NT2/D1 (cell line): ENCODE data around the gene MAML3.
A peak's percentile ranks its signal among the peaks of the same experiment; 100 is the strongest.
"Not testable (repeated sequence)": the region's sequence is repeated elsewhere in the genome, so short reads cannot be mapped to it uniquely, and the experiment has no call there.

Experiments used
- DNase-seq: peaks from one replicate; pipeline ENCODE4 v3.0.0-alpha.2; 2011; ENCODE audit warnings: low read depth, low spot score
- H3K27me3 ChIP-seq: 2 replicates; pipeline ENCODE4 v1.6.0; 2011; ENCODE audit warnings: mild to moderate bottlenecking; ENCODE audit not compliant: insufficient read length, insufficient read depth
- H3K36me3 ChIP-seq: 2 replicates; pipeline ENCODE4 v1.6.1; 2011; ENCODE audit warnings: mild to moderate bottlenecking, low read length, mixed read lengths; ENCODE audit not compliant: insufficient read depth, insufficient read length
- H3K4me1 ChIP-seq: 2 replicates; pipeline ENCODE4 v1.5.1; 2011; ENCODE audit not compliant: insufficient read depth, insufficient read length
- H3K4me3 ChIP-seq: 2 replicates; pipeline ENCODE4 v1.5.1; 2011; ENCODE audit warnings: low read depth; ENCODE audit not compliant: insufficient read length
- H3K9ac ChIP-seq: 2 replicates; pipeline ENCODE4 v1.6.0; 2011; ENCODE audit warnings: low read depth; ENCODE audit not compliant: insufficient read length
- H3K9me3 ChIP-seq: 2 replicates; pipeline ENCODE4 v1.5.1; 2011; ENCODE audit warnings: mild to moderate bottlenecking, low read length; ENCODE audit not compliant: insufficient read depth
- SUZ12 ChIP-seq: IDR thresholded peaks from 2 replicates; pipeline ENCODE4 v1.6.1; 2011; ENCODE audit not compliant: insufficient read length, insufficient read depth; ENCODE audit errors: extremely low read depth
- YY1 ChIP-seq: IDR thresholded peaks from 2 replicates; pipeline ENCODE4 v1.6.1; 2011; ENCODE audit not compliant: insufficient read length, insufficient read depth
- ZNF274 ChIP-seq: IDR thresholded peaks from 2 replicates; pipeline ENCODE4 v1.6.1; 2011; ENCODE audit warnings: mild to moderate bottlenecking, low read depth, low read length

Gene MAML3

GRCh38 chr4:139956507-139957017, 197.4 kb downstream of the MAML3 start:
- Histone ChIP-seq H3K4me3 (no peak overlapping the region), H3K27me3 (no peaks in the 10 kb centered on the region), H3K4me1 (no peaks in the 10 kb centered on the region), H3K9me3 (no peaks in the 10 kb centered on the region), H3K9ac (no peak overlapping the region), H3K36me3 (no peaks in the 10 kb centered on the region)
- no peak for DNase-seq
- TF ChIP-seq SUZ12 (no peak), YY1 (no peak), ZNF274 (no peak)

GRCh38 chr4:139955600-139955999, 198.4 kb downstream of the MAML3 start:
- Histone ChIP-seq H3K9me3 (no peaks in the 10 kb centered on the region), H3K27me3 (no peaks in the 10 kb centered on the region), H3K4me1 (peaks cover 2% of the 10 kb centered on the region), H3K36me3 (no peaks in the 10 kb centered on the region), H3K9ac (no peak overlapping the region), H3K4me3 (no peak overlapping the region)
- DNase-seq: no peak
- TF ChIP-seq YY1 (no peak), ZNF274 (no peak), SUZ12 (no peak)

GRCh38 chr4:139954512-139954911, 199.5 kb downstream of the MAML3 start:
- no peaks in the 10 kb centered on the region for H3K9me3 ChIP-seq
- H3K9ac ChIP-seq: no peak overlapping the region
- H3K27me3 ChIP-seq: no peaks in the 10 kb centered on the region
- no peak for DNase-seq
- no peak for TF ChIP-seq SUZ12
- no peak for TF ChIP-seq ZNF274
- no peak for TF ChIP-seq YY1
- H3K36me3 ChIP-seq: no peaks in the 10 kb centered on the region
- H3K4me1 ChIP-seq: peaks cover 2% of the 10 kb centered on the region
- H3K4me3 ChIP-seq: no peak overlapping the region

GRCh38 chr4:139951021-139951420, 203.0 kb downstream of the MAML3 start:
- no peaks in the 10 kb centered on the region for H3K36me3 ChIP-seq
- no peak for TF ChIP-seq YY1
- TF ChIP-seq SUZ12: no peak
- TF ChIP-seq ZNF274: no peak
- H3K27me3 ChIP-seq: no peaks in the 10 kb centered on the region
- H3K9me3 ChIP-seq: no peaks in the 10 kb centered on the region
- peaks cover 2% of the 10 kb centered on the region for H3K4me1 ChIP-seq
- no peak overlapping the region for H3K4me3 ChIP-seq
- no peak overlapping the region for H3K9ac ChIP-seq
- DNase-seq: no peak

- no peaks in the 10 kb centered on the region for H3K9me3 ChIP-seq
- TF ChIP-seq YY1: no peak
- no peak for TF ChIP-seq ZNF274
- TF ChIP-seq SUZ12: no peak
- no peak overlapping the region for H3K4me3 ChIP-seq
- H3K4me1 ChIP-seq: peaks cover 2% of the 10 kb centered on the region
- no peaks in the 10 kb centered on the region for H3K27me3 ChIP-seq
- H3K36me3 ChIP-seq: no peaks in the 10 kb centered on the region
- H3K9ac ChIP-seq: no peak overlapping the region
- no peak for DNase-seq
These were observed 203.4 kb downstream of the MAML3 start for GRCh38 chr4:139950568-139950967.

GRCh38 chr4:139944916-139945315, 209.1 kb downstream of the MAML3 start:
- not testable (repeated sequence) for DNase-seq, H3K9me3 ChIP-seq, H3K9ac ChIP-seq, H3K4me1 ChIP-seq, H3K27me3 ChIP-seq, H3K36me3 ChIP-seq, H3K4me3 ChIP-seq

- peak; percentile 30 for DNase-seq
- TF ChIP-seq ZNF274 (no peak), SUZ12 (no peak), YY1 (no peak)
- H3K9me3 ChIP-seq: no peaks in the 10 kb centered on the region
- H3K4me3 ChIP-seq: no peak overlapping the region
- no peak overlapping the region for H3K9ac ChIP-seq
- no peaks in the 10 kb centered on the region for H3K27me3 ChIP-seq
- H3K36me3 ChIP-seq: no peaks in the 10 kb centered on the region
- H3K4me1 ChIP-seq: no peaks in the 10 kb centered on the region
These were observed 210.7 kb downstream of the MAML3 start for GRCh38 chr4:139943277-139943676.

GRCh38 chr4:139942241-139942640, 211.7 kb downstream of the MAML3 start:
- Histone ChIP-seq H3K27me3 (no peaks in the 10 kb centered on the region), H3K4me1 (no peaks in the 10 kb centered on the region), H3K9ac (no peak overlapping the region), H3K4me3 (no peak overlapping the region), H3K36me3 (no peaks in the 10 kb centered on the region), H3K9me3 (no peaks in the 10 kb centered on the region)
- DNase-seq: no peak
- TF ChIP-seq ZNF274 (no peak), SUZ12 (no peak), YY1 (no peak)
